Adrenal gland (tissue), 5 donors: ENCODE data around the gene PLAGL2.

Experiments used
- CTCF ChIP-seq, 6 experiments: fragments of 450-650 bp in 4 of 6; fragments of 200-600 bp in 2 of 6; sonication (generic) in 1 of 6; IDR thresholded peaks; 1 replicate in 5 of 6; 2 replicates in 1 of 6; pipeline versions ENCODE4 v1.5.1 to v1.8.0; 2016 to 2021; ENCODE audit warnings: antibody characterized with exemption in 6 of 6, mild to moderate bottlenecking in 2 of 6, moderate library complexity in 1 of 6
- POLR2A ChIP-seq, 2 donors: fragments of 450-650 bp; IDR thresholded peaks; one replicate each; pipeline ENCODE4 v1.6.1; 2017; ENCODE audit warnings: antibody characterized with exemption in 2 of 2, mild to moderate bottlenecking in 2 of 2, moderate library complexity in 1 of 2
- donor health status: DM: no; HTN: no; CAD: no.

- no peak for TF ChIP-seq POLR2A (IDR thresholded peaks at IDR 0.05)
- TF ChIP-seq CTCF (IDR thresholded peaks at IDR 0.05), result no peak
These were observed 27.6 kb downstream of the PLAGL2 start for GRCh38 chr20:32179934-32180333.
